ENCODE data around the gene CDH8. TPM values are rescaled to one million over a fixed set of nuclear protein-coding genes. Genes with fewer than 3 reads are reported as not detected.

Gene CDH8
- polyA plus RNA-seq, 1 of the 3 experiments (the other 2 are of a cell fraction): 0.05 TPM

GRCh38 chr16:61798741-61799140, 237.5 kb downstream of the CDH8 start:
- WGBS (ENCODE audit: low lambda C conversion rate): 5% methylated on average over 2 of the region's 2 CpGs
- H2AFZ ChIP-seq (ENCODE audit: low read depth): no peak overlapping the region
- TF ChIP-seq RXRA (IDR thresholded peaks at IDR 0.05; ENCODE audit: borderline replicate concordance, low read depth) (no peak), ZBTB33 (IDR thresholded peaks at IDR 0.05; ENCODE audit: borderline replicate concordance, low read depth) (no peak), SMC3 (IDR thresholded peaks at IDR 0.05; ENCODE audit: low read depth, low read length) (no peak), MAX (IDR thresholded peaks at IDR 0.05; ENCODE audit: low read depth) (no peak), GATA2 (CRISPR knock-in tag; IDR thresholded peaks at IDR 0.05) (no peak), JUND (IDR thresholded peaks at IDR 0.05) (no peak)
- H3K4me2 ChIP-seq: 0 out of 2 replicates have a peak overlapping the region, but pooled peaks have one; percentile 8
- H3K79me2 ChIP-seq (ENCODE audit: insufficient read depth): no peaks in the 10 kb centered on the region
- no peaks in the 10 kb centered on the region for H3K4me1 ChIP-seq (ENCODE audit: control insufficient read depth in 1 of 2, insufficient read depth in 2 of 2, low read depth in 1 of 2, low read length in 1 of 2)
- H3F3A ChIP-seq (replicated peaks; ENCODE audit: insufficient read depth): no peaks in the 10 kb centered on the region
- H3K9me3 ChIP-seq: no peaks in the 10 kb centered on the region
- no peak for DNase-seq
- no peaks in the 10 kb centered on the region for H4K20me1 ChIP-seq (ENCODE audit: insufficient read depth)
- no peak overlapping the region for H3K4me3 ChIP-seq (ENCODE audit: low read depth in 2 of 2, low read length in 1 of 2)
- ChIA-PET CTCF (no interaction called here), POLR2A (no interaction called here)
- H3K27me3 ChIP-seq (ENCODE audit: insufficient read depth): no peaks in the 10 kb centered on the region
- no peak overlapping the region for H3K9ac ChIP-seq
- H3K36me3 ChIP-seq (replicated peaks in 1 of 2; ENCODE audit: control insufficient read depth in 1 of 2, insufficient read depth in 2 of 2, low read length in 1 of 2): no peaks in the 10 kb centered on the region
- H3K27ac ChIP-seq (ENCODE audit: low read depth in 2 of 2, low read length in 1 of 2): no peak overlapping the region
- no peaks in the 10 kb centered on the region for H3K9me2 ChIP-seq

- Histone ChIP-seq H3K79me2 (ENCODE audit: insufficient read depth) (no peaks in the 10 kb centered on the region), H3K9me3 (no peaks in the 10 kb centered on the region), H3K9ac (no peak overlapping the region), H2AFZ (ENCODE audit: low read depth) (no peak overlapping the region), H4K20me1 (ENCODE audit: insufficient read depth) (no peaks in the 10 kb centered on the region), H3K4me2 (no peak overlapping the region), H3K9me2 (no peaks in the 10 kb centered on the region), H3K27ac (ENCODE audit: low read depth in 2 of 2, low read length in 1 of 2) (no peak overlapping the region; a peak in 1 of 4 replicates), H3K4me3 (ENCODE audit: low read depth in 2 of 2, low read length in 1 of 2) (no peak overlapping the region), H3K27me3 (ENCODE audit: insufficient read depth) (no peaks in the 10 kb centered on the region), H3K36me3 (replicated peaks in 1 of 2; ENCODE audit: control insufficient read depth in 1 of 2, insufficient read depth in 2 of 2, low read length in 1 of 2) (no peaks in the 10 kb centered on the region), H3K4me1 (ENCODE audit: control insufficient read depth in 1 of 2, insufficient read depth in 2 of 2, low read depth in 1 of 2, low read length in 1 of 2) (peaks cover 0 to under 1% of the 10 kb centered on the region in 2 experiments; a peak in 1 of 4 replicates), H3F3A (replicated peaks; ENCODE audit: insufficient read depth) (no peaks in the 10 kb centered on the region)
- DNase-seq: no peak
- ChIA-PET CTCF (interaction anchor here (0.6 kb wide), 1 partner anchor 1144 kb away, joined by 3 read pairs; no protein-coding TSS in a partner anchor), POLR2A (no interaction called here)
- 63% methylated on average over 1 of the region's 1 CpG for WGBS (ENCODE audit: low lambda C conversion rate)
- TF ChIP-seq NRF1 (IDR thresholded peaks at IDR 0.05; ENCODE audit: low read depth, low read length): no peak
- TF ChIP-seq TEAD4 (IDR thresholded peaks at IDR 0.05; ENCODE audit: borderline replicate concordance, insufficient read depth): no peak
- TF ChIP-seq RXRA (IDR thresholded peaks at IDR 0.05; ENCODE audit: borderline replicate concordance, low read depth): no peak
- no peak for TF ChIP-seq MAX (IDR thresholded peaks at IDR 0.05; ENCODE audit: low read depth)
- TF ChIP-seq EZH2phosphoT487 (IDR thresholded peaks at IDR 0.05; ENCODE audit: borderline replicate concordance, low read depth): no peak
- no peak for TF ChIP-seq RAD21 (IDR thresholded peaks at IDR 0.05; ENCODE audit: low read length)
- TF ChIP-seq NFIC (IDR thresholded peaks at IDR 0.05; ENCODE audit: borderline replicate concordance): no peak
- no peak for TF ChIP-seq GATA2 (CRISPR knock-in tag; IDR thresholded peaks at IDR 0.05)
- no peak for TF ChIP-seq RCOR1 (IDR thresholded peaks at IDR 0.05; ENCODE audit: low read length)
- no peak for TF ChIP-seq YY1 (IDR thresholded peaks at IDR 0.05; ENCODE audit: low read depth)
- TF ChIP-seq GABPA (IDR thresholded peaks at IDR 0.05; ENCODE audit: low read depth): no peak
- no peak for TF ChIP-seq CTCF (IDR thresholded peaks at IDR 0.05)
- TF ChIP-seq MXI1 (IDR thresholded peaks at IDR 0.05; ENCODE audit: low read depth, low read length): no peak
- no peak for TF ChIP-seq TCF12 (IDR thresholded peaks at IDR 0.05)
- no peak for TF ChIP-seq USF1 (IDR thresholded peaks at IDR 0.05; ENCODE audit: borderline replicate concordance, low read depth)
- no peak for TF ChIP-seq RFX5 (IDR thresholded peaks at IDR 0.05; ENCODE audit: low read length)
- TF ChIP-seq CHD2 (IDR thresholded peaks at IDR 0.05; ENCODE audit: low read length, partially characterized antibody): no peak
- TF ChIP-seq PBX3 (IDR thresholded peaks at IDR 0.05): no peak
These were observed 238.2 kb downstream of the CDH8 start for GRCh38 chr16:61797961-61798507.

Measured in SK-N-SH (cell line).